ENCODE measurements around the gene VPS13D. TPM values are rescaled to one million over a fixed set of nuclear protein-coding genes. Genes with fewer than 3 reads are reported as not detected.
A peak's percentile ranks its signal among the peaks of the same experiment; 100 is the strongest.

Gene VPS13D
- total and polyA plus RNA-seq, 9 donors, result 19.8 to 59.3 (median 41.8) TPM

DNA sequence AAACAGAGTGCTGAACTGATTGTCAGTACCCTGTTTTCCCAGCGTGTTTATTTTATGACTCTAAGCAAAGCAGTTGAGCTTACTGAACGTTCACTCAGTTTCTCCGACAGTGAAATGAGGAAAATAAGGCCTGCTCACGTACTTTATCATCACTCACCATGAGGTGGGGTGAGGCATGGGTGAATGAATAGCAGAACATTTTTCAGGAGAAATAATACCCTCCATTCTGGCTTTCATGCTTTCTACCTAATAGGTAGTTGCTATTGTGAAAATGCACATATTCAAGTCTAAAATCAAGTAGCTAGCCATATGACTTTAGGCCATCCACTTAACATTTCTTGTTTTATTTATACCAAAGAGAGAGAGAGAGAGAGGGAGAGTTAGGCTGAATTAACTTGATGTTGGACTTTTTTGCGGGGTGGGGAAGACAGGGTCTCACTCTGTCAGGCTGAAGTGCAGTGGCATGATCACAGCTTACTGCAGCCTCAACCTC, 178.2 kb downstream of the VPS13D start:
- no peaks in the 10 kb centered on the region for H3K27me3 ChIP-seq
- intact Hi-C loops (cut with DNase I), result loop anchor here in 3 of 4 donors (5.0 to 10.0 kb wide), 3 partner anchors 133 to 209 kb away; partner anchors contain the start of gene DHRS3 (in 3 of the 3)
- H3K4me3 ChIP-seq, result no peak overlapping the region
- no peak for DNase-seq
- peaks cover 5% of the 10 kb centered on the region for H3K4me1 ChIP-seq (ENCODE audit: insufficient read depth)
- no peak overlapping the region for H3K27ac ChIP-seq
- H3K36me3 ChIP-seq, result no peaks in the 10 kb centered on the region
- no peak for TF ChIP-seq POLR2A (IDR thresholded peaks at IDR 0.05)
- no peak for TF ChIP-seq EP300 (IDR thresholded peaks at IDR 0.05)
- TF ChIP-seq CTCF (IDR thresholded peaks at IDR 0.05), result no peak
- 85 to 88% (median 86%) methylated on average over 5 of the region's 5 CpGs for WGBS, 3 donors
- H3K9me3 ChIP-seq, result peaks cover 0 to 3% of the 10 kb centered on the region in 2 donors

- WGBS, 3 donors, result 56 to 83% (median 68%) methylated on average over 1 of the region's 1 CpG
- no peak for DNase-seq
- no peaks in the 10 kb centered on the region for H3K36me3 ChIP-seq
- H3K4me1 ChIP-seq (ENCODE audit: insufficient read depth), result peaks cover 5% of the 10 kb centered on the region
- TF ChIP-seq EP300 (IDR thresholded peaks at IDR 0.05), result no peak
- TF ChIP-seq POLR2A (IDR thresholded peaks at IDR 0.05), result no peak
- TF ChIP-seq CTCF (IDR thresholded peaks at IDR 0.05), result no peak
- H3K4me3 ChIP-seq, result no peak overlapping the region
- H3K9me3 ChIP-seq, result peaks cover 0 to 3% of the 10 kb centered on the region in 2 donors
- intact Hi-C loops (cut with DNase I), result loop anchor here in 3 of 4 donors (5.0 to 10.0 kb wide), 3 partner anchors 134 to 209 kb away; partner anchors contain the start of gene DHRS3 (in 3 of the 3)
- no peak overlapping the region for H3K27ac ChIP-seq
- no peaks in the 10 kb centered on the region for H3K27me3 ChIP-seq
Measured at GRCh38 chr1:12408662-12409061, 178.8 kb downstream of the VPS13D start.

- 68 to 88% (median 71%) methylated on average over 2 of the region's 2 CpGs for WGBS, 3 donors
- intact Hi-C loops (cut with DNase I), result loop anchor here in 3 of 4 donors (5.0 to 10.0 kb wide), 3 partner anchors 135 to 208 kb away; partner anchors contain the start of gene DHRS3 (in 3 of the 3)
Measured at GRCh38 chr1:12409681-12410080, 179.9 kb downstream of the VPS13D start.

GRCh38 chr1:12410351-12410750, 180.5 kb downstream of the VPS13D start:
- Histone ChIP-seq H3K27ac (no peak overlapping the region), H3K36me3 (no peaks in the 10 kb centered on the region), H3K9me3 (peaks cover 0 to 3% of the 10 kb centered on the region in 2 donors), H3K4me1 (ENCODE audit: insufficient read depth) (peaks cover 3% of the 10 kb centered on the region), H3K4me3 (no peak overlapping the region), H3K27me3 (no peaks in the 10 kb centered on the region)
- DNase-seq, result no peak
- TF ChIP-seq POLR2A (IDR thresholded peaks at IDR 0.05) (no peak), EP300 (IDR thresholded peaks at IDR 0.05) (no peak), CTCF (IDR thresholded peaks at IDR 0.05) (no peak)
- intact Hi-C loops (cut with DNase I), result no loop called here

More at GRCh38 chr1:12409681-12410080, 179.9 kb downstream of the VPS13D start:
- Histone ChIP-seq H3K4me3 (no peak overlapping the region), H3K36me3 (no peaks in the 10 kb centered on the region), H3K4me1 (ENCODE audit: insufficient read depth) (peaks cover 5% of the 10 kb centered on the region), H3K9me3 (peaks cover 0 to 3% of the 10 kb centered on the region in 2 donors), H3K27me3 (no peaks in the 10 kb centered on the region), H3K27ac (no peak overlapping the region)
- DNase-seq, result peak in 1 of 5 donors; percentile 23
- TF ChIP-seq EP300 (IDR thresholded peaks at IDR 0.05), result no peak

- Histone ChIP-seq H3K4me3 (no peak overlapping the region), H3K4me1 (ENCODE audit: insufficient read depth) (peaks cover 2% of the 10 kb centered on the region), H3K36me3 (no peaks in the 10 kb centered on the region), H3K9me3 (peaks cover 0 to 3% of the 10 kb centered on the region in 2 donors), H3K27ac (no peak overlapping the region), H3K27me3 (no peaks in the 10 kb centered on the region)
- DNase-seq, result no peak
- intact Hi-C loops (cut with DNase I), result no loop called here
- TF ChIP-seq POLR2A (IDR thresholded peaks at IDR 0.05), result no peak
- no peak for TF ChIP-seq CTCF (IDR thresholded peaks at IDR 0.05)
- TF ChIP-seq EP300 (IDR thresholded peaks at IDR 0.05), result no peak
- WGBS, 3 donors, result 97 to 98% (median 98%) methylated on average over 3 of the region's 3 CpGs
Measured at GRCh38 chr1:12411098-12411497, 181.3 kb downstream of the VPS13D start.

Data from ovary (tissue), 9 donors.